ENCODE data around the gene ATP5F1E. TPM values are rescaled to one million over a fixed set of nuclear protein-coding genes. Genes with fewer than 3 reads are reported as not detected.
"Not testable (repeated sequence)": the region's sequence is repeated elsewhere in the genome, so short reads cannot be mapped to it uniquely, and the experiment has no call there.

The ATP5F1E gene
- total RNA-seq, 1 donor from 2014 or later = 69.7 TPM

- Mint-ChIP-seq H3K9me3 (ENCODE audit: low read depth) (no peaks in the 10 kb centered on the region), H3K4me1 (ENCODE audit: low read depth) (peaks cover 15% of the 10 kb centered on the region), H3K27ac (no peak overlapping the region), H3K36me3 (ENCODE audit: insufficient read depth) (no peaks in the 10 kb centered on the region), H3K4me3 (ENCODE audit: low read depth) (no peak overlapping the region), H3K27me3 (peaks cover 45% of the 10 kb centered on the region)
- no peak for TF ChIP-seq CTCF (IDR thresholded peaks at IDR 0.05; ENCODE audit: unreplicated experiment)
- no peak for DNase-seq (ENCODE audit: low spot score, unreplicated experiment)
These were observed 17.3 kb downstream of the ATP5F1E start for GRCh38 chr20:59014680-59015389.

- Mint-ChIP-seq H3K27ac (no peak overlapping the region), H3K27me3 (peaks cover 48% of the 10 kb centered on the region), H3K36me3 (ENCODE audit: insufficient read depth) (no peaks in the 10 kb centered on the region), H3K4me1 (ENCODE audit: low read depth) (peaks cover 15% of the 10 kb centered on the region), H3K9me3 (ENCODE audit: low read depth) (no peaks in the 10 kb centered on the region), H3K4me3 (ENCODE audit: low read depth) (no peak overlapping the region)
- DNase-seq (ENCODE audit: low spot score, unreplicated experiment) = no peak
- no peak for TF ChIP-seq CTCF (IDR thresholded peaks at IDR 0.05; ENCODE audit: unreplicated experiment)
These were observed 18.1 kb downstream of the ATP5F1E start for GRCh38 chr20:59013959-59014608.

GRCh38 chr20:59013031-59013951, 18.8 kb downstream of the ATP5F1E start:
- Mint-ChIP-seq H3K4me3 (ENCODE audit: low read depth) (no peak overlapping the region), H3K27me3 (peaks cover 53% of the 10 kb centered on the region), H3K27ac (no peak overlapping the region), H3K9me3 (ENCODE audit: low read depth) (no peaks in the 10 kb centered on the region), H3K36me3 (ENCODE audit: insufficient read depth) (no peaks in the 10 kb centered on the region), H3K4me1 (ENCODE audit: low read depth) (peaks cover 15% of the 10 kb centered on the region)
- DNase-seq (ENCODE audit: low spot score, unreplicated experiment) = no peak
- TF ChIP-seq CTCF (IDR thresholded peaks at IDR 0.05; ENCODE audit: unreplicated experiment) = no peak

GRCh38 chr20:59011874-59012157, 20.3 kb downstream of the ATP5F1E start:
- not testable (repeated sequence) for H3K27ac Mint-ChIP-seq; H3K36me3 Mint-ChIP-seq (ENCODE audit: insufficient read depth); H3K9me3 Mint-ChIP-seq (ENCODE audit: low read depth); DNase-seq (ENCODE audit: low spot score, unreplicated experiment); H3K4me3 Mint-ChIP-seq (ENCODE audit: low read depth)
- Mint-ChIP-seq H3K4me1 (ENCODE audit: low read depth) (peaks cover 13% of the 10 kb centered on the region), H3K27me3 (peaks cover 53% of the 10 kb centered on the region)

GRCh38 chr20:59010995-59011873, 20.9 kb downstream of the ATP5F1E start:
- DNase-seq (ENCODE audit: low spot score, unreplicated experiment) = no peak
- Mint-ChIP-seq H3K36me3 (ENCODE audit: insufficient read depth) (no peaks in the 10 kb centered on the region), H3K4me3 (ENCODE audit: low read depth) (no peak overlapping the region)

More at GRCh38 chr20:59010995-59011873, 20.9 kb downstream of the ATP5F1E start:
- TF ChIP-seq CTCF (IDR thresholded peaks at IDR 0.05; ENCODE audit: unreplicated experiment) = no peak
- Mint-ChIP-seq H3K27me3 (peaks cover 52% of the 10 kb centered on the region), H3K4me1 (ENCODE audit: low read depth) (peaks cover 8% of the 10 kb centered on the region), H3K27ac (no peak overlapping the region), H3K9me3 (ENCODE audit: low read depth) (no peaks in the 10 kb centered on the region)
